Naive B cell (primary cell): ENCODE results near the gene PES1. TPM values are rescaled to one million over a fixed set of nuclear protein-coding genes. Genes with fewer than 3 reads are reported as not detected.
"Not testable (repeated sequence)": the region's sequence is repeated elsewhere in the genome, so short reads cannot be mapped to it uniquely, and the experiment has no call there.

Source experiments
- ATAC-seq, 2 donors: fragments of 150-1000 bp; cut with Tn5 transposase; 2 replicates each; pipeline ENCODE4 v1.10.0; 2021; ENCODE audit warnings: low read depth in 2 of 2, mild to moderate bottlenecking in 2 of 2, moderate library complexity in 2 of 2
- DNase-seq: peaks from one replicate; pipeline ENCODE4 v3.0.0; 2022
- H3K27ac Mint-ChIP-seq, 6 donors: one replicate each; pipeline ENCODE4 v1.8.0; 2020 to 2022; ENCODE audit warnings: mild to moderate bottlenecking in 6 of 6, mixed read lengths in 6 of 6, moderate library complexity in 5 of 6, inconsistent platforms in 2 of 6
- H3K27me3 Mint-ChIP-seq, 3 donors: one replicate each; pipeline ENCODE4 v1.8.0; 2021 to 2022; ENCODE audit warnings: mixed read lengths in 3 of 3, mild to moderate bottlenecking in 1 of 3
- H3K36me3 Mint-ChIP-seq, 2 donors: one replicate each; pipeline ENCODE4 v1.8.0; 2020 to 2022; ENCODE audit warnings: mixed read lengths in 2 of 2, inconsistent platforms in 1 of 2, mild to moderate bottlenecking in 1 of 2
- H3K4me1 Mint-ChIP-seq, 3 donors: one replicate each; pipeline ENCODE4 v1.8.0; 2020 to 2022; ENCODE audit warnings: mixed read lengths in 3 of 3, inconsistent platforms in 1 of 3, mild to moderate bottlenecking in 1 of 3, moderate library complexity in 1 of 3
- H3K4me3 Mint-ChIP-seq, 8 donors: one replicate each; pipeline ENCODE4 v1.8.0; 2020 to 2022; ENCODE audit warnings: mild to moderate bottlenecking in 8 of 8, mixed read lengths in 8 of 8, moderate library complexity in 8 of 8, inconsistent platforms in 2 of 8
- H3K9me3 Mint-ChIP-seq, 7 donors: one replicate each; pipeline ENCODE4 v1.8.0; 2020 to 2022; ENCODE audit warnings: mixed read lengths in 7 of 7, mild to moderate bottlenecking in 5 of 7, inconsistent platforms in 2 of 7, moderate library complexity in 1 of 7
- polyA plus RNA-seq, 6 donors: library from polyadenylated mRNA; unstranded; fragments of 300-500 nt; fragmentation: Illumina TruSeq; gene quantifications; one replicate each; pipeline ENCODE4 v1.2.3, GENCODE V29; 2021; ENCODE audit warnings: low read depth in 6 of 6

The PES1 gene
- 10 to 100 TPM; 25.9 to 49.9 (median 36.9) TPM for polyA plus RNA-seq

- Mint-ChIP-seq H3K27ac (no peak within 1 kb of the TSS), H3K4me1 (peaks cover 0 to 10% (median 0%) of the 10 kb centered on the region in 3 donors), H3K9me3 (no peaks in the 10 kb centered on the region), H3K36me3 (peaks cover 0 to 9% of the 10 kb centered on the region in 2 donors), H3K4me3 (no peak within 1 kb of the TSS), H3K27me3 (peaks cover 0 to 9% (median 5%) of the 10 kb centered on the region in 3 donors)
- ATAC-seq (peak; percentile 97 to 98), DNase-seq (peak; percentile 97)
Measured at GRCh38 chr22:30591588-30592359, at the start of gene PES1. Gene PES1 (minus strand): TSS chr22:30591910. CDS start chr22:30591833, 77 bp downstream.

GRCh38 chr22:30640839-30641430, 49.2 kb upstream of the PES1 start:
- no peaks in the 10 kb centered on the region for H3K9me3 Mint-ChIP-seq
- no peaks in the 10 kb centered on the region for H3K36me3 Mint-ChIP-seq
- DNase-seq (no peak), ATAC-seq (no peak)
- H3K4me3 Mint-ChIP-seq: no peak overlapping the region
- H3K27me3 Mint-ChIP-seq: no peaks in the 10 kb centered on the region
- H3K27ac Mint-ChIP-seq: no peak overlapping the region
- H3K4me1 Mint-ChIP-seq: peaks cover 2 to 8% (median 3%) of the 10 kb centered on the region in 3 donors

- Mint-ChIP-seq H3K36me3 (no peaks in the 10 kb centered on the region), H3K27me3 (no peaks in the 10 kb centered on the region), H3K27ac (no peak overlapping the region), H3K4me1 (peaks cover 5 to 14% (median 7%) of the 10 kb centered on the region in 3 donors), H3K9me3 (no peaks in the 10 kb centered on the region), H3K4me3 (no peak overlapping the region)
- ATAC-seq: no peak
- no peak for DNase-seq
Measured at GRCh38 chr22:30640361-30640760, 48.7 kb upstream of the PES1 start.

- H3K36me3 Mint-ChIP-seq: no peaks in the 10 kb centered on the region
- H3K4me3 Mint-ChIP-seq: peak overlapping the region in 5 of 8 donors; percentile 41 to 53 (median 49)
- no peak for DNase-seq
- H3K27ac Mint-ChIP-seq: no peak overlapping the region
- no peak for ATAC-seq
- H3K27me3 Mint-ChIP-seq: no peaks in the 10 kb centered on the region
- H3K9me3 Mint-ChIP-seq: no peaks in the 10 kb centered on the region
- peaks cover 17 to 25% (median 18%) of the 10 kb centered on the region in 3 donors for H3K4me1 Mint-ChIP-seq
Measured at GRCh38 chr22:30637701-30638114, 46.0 kb upstream of the PES1 start.

GRCh38 chr22:30636226-30637077, 44.7 kb upstream of the PES1 start:
- ATAC-seq (no peak), DNase-seq (peak; percentile 2)
- H3K4me3 Mint-ChIP-seq: peak overlapping the region; percentile 83 to 92 (median 88)
- H3K36me3 Mint-ChIP-seq: no peaks in the 10 kb centered on the region
- no peaks in the 10 kb centered on the region for H3K9me3 Mint-ChIP-seq
- H3K4me1 Mint-ChIP-seq: peaks cover 17 to 25% (median 18%) of the 10 kb centered on the region in 3 donors
- H3K27me3 Mint-ChIP-seq: no peaks in the 10 kb centered on the region
- H3K27ac Mint-ChIP-seq: peak overlapping the region in 3 of 6 donors; percentile 19 to 84 (median 27)

GRCh38 chr22:30635273-30636225, 43.8 kb upstream of the PES1 start, which contains the start of gene SLC35E4:
Gene SLC35E4 (plus strand): TSS chr22:30635781. CDS start chr22:30636451, 670 bp downstream.
- peak within 1 kb of the TSS; percentile 86 to 92 (median 91) for H3K4me3 Mint-ChIP-seq
- H3K27me3 Mint-ChIP-seq: no peaks in the 10 kb centered on the region
- H3K9me3 Mint-ChIP-seq: no peaks in the 10 kb centered on the region
- H3K4me1 Mint-ChIP-seq: peaks cover 17 to 25% (median 18%) of the 10 kb centered on the region in 3 donors
- ATAC-seq: peak; percentile 73
- peak within 1 kb of the TSS; percentile 88 to 98 (median 92) for H3K27ac Mint-ChIP-seq
- H3K36me3 Mint-ChIP-seq: no peaks in the 10 kb centered on the region
- DNase-seq: peak; percentile 88

GRCh38 chr22:30634471-30635233, 42.9 kb upstream of the PES1 start:
- peak; percentile 83 for DNase-seq
- Mint-ChIP-seq H3K9me3 (no peaks in the 10 kb centered on the region), H3K4me3 (peak overlapping the region; percentile 86 to 92 (median 90)), H3K27me3 (no peaks in the 10 kb centered on the region), H3K4me1 (peaks cover 17 to 25% (median 18%) of the 10 kb centered on the region in 3 donors), H3K36me3 (no peaks in the 10 kb centered on the region), H3K27ac (peak overlapping the region; percentile 88 to 98 (median 92))
- ATAC-seq: peak; percentile 68 to 69

- DNase-seq, H3K4me3 Mint-ChIP-seq, H3K36me3 Mint-ChIP-seq, H3K27ac Mint-ChIP-seq, ATAC-seq, H3K27me3 Mint-ChIP-seq, H3K9me3 Mint-ChIP-seq: not testable (repeated sequence)
- peaks cover 17 to 20% (median 18%) of the 10 kb centered on the region in 3 donors for H3K4me1 Mint-ChIP-seq
Measured at GRCh38 chr22:30631469-30631868, 39.8 kb upstream of the PES1 start.

GRCh38 chr22:30628491-30628890, 36.8 kb upstream of the PES1 start:
- H3K4me3 Mint-ChIP-seq: no peak overlapping the region
- DNase-seq (no peak), ATAC-seq (no peak)
- no peaks in the 10 kb centered on the region for H3K4me1 Mint-ChIP-seq
- no peaks in the 10 kb centered on the region for H3K9me3 Mint-ChIP-seq
- H3K36me3 Mint-ChIP-seq: no peaks in the 10 kb centered on the region
- peaks cover 0 to 4% (median 0%) of the 10 kb centered on the region in 3 donors for H3K27me3 Mint-ChIP-seq
- H3K27ac Mint-ChIP-seq: no peak overlapping the region

- H3K4me3 Mint-ChIP-seq: no peak overlapping the region
- H3K9me3 Mint-ChIP-seq: no peaks in the 10 kb centered on the region
- no peak for ATAC-seq
- H3K27ac Mint-ChIP-seq: no peak overlapping the region
- no peaks in the 10 kb centered on the region for H3K4me1 Mint-ChIP-seq
- no peak for DNase-seq
- H3K27me3 Mint-ChIP-seq: peaks cover 0 to 4% (median 0%) of the 10 kb centered on the region in 3 donors
- H3K36me3 Mint-ChIP-seq: no peaks in the 10 kb centered on the region
Measured at GRCh38 chr22:30627471-30627870, 35.8 kb upstream of the PES1 start.

- Mint-ChIP-seq H3K4me1 (no peaks in the 10 kb centered on the region), H3K27me3 (peaks cover 0 to 10% (median 8%) of the 10 kb centered on the region in 3 donors), H3K36me3 (no peaks in the 10 kb centered on the region), H3K9me3 (no peaks in the 10 kb centered on the region), H3K4me3 (no peak overlapping the region), H3K27ac (no peak overlapping the region)
- no peak for DNase-seq
- no peak for ATAC-seq
Measured at GRCh38 chr22:30626413-30626812, 34.7 kb upstream of the PES1 start.

- H3K27ac Mint-ChIP-seq, H3K4me3 Mint-ChIP-seq, DNase-seq, ATAC-seq, H3K4me1 Mint-ChIP-seq, H3K9me3 Mint-ChIP-seq, H3K36me3 Mint-ChIP-seq: not testable (repeated sequence)
- peaks cover 3 to 25% (median 19%) of the 10 kb centered on the region in 3 donors for H3K27me3 Mint-ChIP-seq
Measured at GRCh38 chr22:30619909-30620308, 28.2 kb upstream of the PES1 start.
